Hepatocyte (in vitro differentiated cells): ENCODE data around the gene P2RX1.

Experiments used
- CTCF ChIP-seq: fragments of 200-600 bp; sonication (generic); IDR thresholded peaks from 2 replicates; pipeline ENCODE4 v1.5.1; 2016; ENCODE audit warnings: antibody characterized with exemption, mild to moderate bottlenecking; ENCODE audit not compliant: poor library complexity
- EZH2 ChIP-seq: fragments of 200-600 bp; sonication (generic); IDR thresholded peaks from 2 replicates; pipeline ENCODE4 v1.6.1; 2016; ENCODE audit warnings: antibody characterized with exemption, mild to moderate bottlenecking, borderline replicate concordance
- EZH2phosphoT487 ChIP-seq: fragments of 200-600 bp; sonication (generic); IDR thresholded peaks from one replicate; pipeline ENCODE4 v1.6.1; 2018; ENCODE audit warnings: antibody characterized with exemption, mild to moderate bottlenecking, low read depth, moderate library complexity; ENCODE audit not compliant: unreplicated experiment, severe bottlenecking

- no peak for TF ChIP-seq EZH2
- no peak for TF ChIP-seq CTCF
- no peak for TF ChIP-seq EZH2phosphoT487
These were observed 49.0 kb upstream of the P2RX1 start for GRCh38 chr17:3965118-3965800.
